HepG2 (cell line): ENCODE measurements around the gene SEMA6B. TPM values are rescaled to one million over a fixed set of nuclear protein-coding genes. Genes with fewer than 3 reads are reported as not detected.

ENCODE experiments used
- ELF4 ChIP-seq: sonication (generic); formaldehyde crosslinking; IDR thresholded peaks from 2 replicates; pipeline ENCODE4 v1.5.0; 2020; ENCODE audit warnings: missing genetic modification reagents, mild to moderate bottlenecking, moderate library complexity, borderline replicate concordance
- HHEX ChIP-seq: IDR thresholded peaks from 2 replicates; pipeline ENCODE4 v1.6.1; 2016; ENCODE audit warnings: control low read depth
- IRF2 ChIP-seq: IDR thresholded peaks from 2 replicates; pipeline ENCODE4 v1.6.1; 2018; ENCODE audit warnings: missing genetic modification reagents, missing compliant biosample characterization
- NFATC3 ChIP-seq: sonication (generic); formaldehyde crosslinking; IDR thresholded peaks from 2 replicates; pipeline ENCODE4 v1.5.1; 2020; ENCODE audit warnings: mild to moderate bottlenecking, missing genetic modification reagents
- NFKB2 ChIP-seq: sonication (generic); formaldehyde crosslinking; IDR thresholded peaks from 2 replicates; pipeline ENCODE4 v1.4.0; 2020; ENCODE audit warnings: missing genetic modification reagents, borderline replicate concordance
- RBM39 ChIP-seq: fragments of 200-400 bp; formaldehyde crosslinking; IDR thresholded peaks from one replicate; pipeline ENCODE4 v1.6.1; 2018; ENCODE audit warnings: antibody characterized with exemption, mild to moderate bottlenecking, low read depth, low read length; ENCODE audit not compliant: poor library complexity, severe bottlenecking
- RFX3 ChIP-seq: IDR thresholded peaks from 2 replicates; pipeline ENCODE4 v1.6.1; 2016; ENCODE audit warnings: missing biosample characterization, missing genetic modification reagents
- SP1 ChIP-seq, 2 experiments: fragments of 450-650 bp in 1 of 2; sonication (generic) in 1 of 2; formaldehyde crosslinking in 1 of 2; IDR thresholded peaks; 2 replicates each; pipeline versions ENCODE4 v1.4.0 to v1.6.1; 2016 to 2020; ENCODE audit warnings: missing genetic modification reagents in 1 of 2
- SRF ChIP-seq: IDR thresholded peaks from 2 replicates; pipeline ENCODE4 v1.6.1; 2011; ENCODE audit warnings: mild to moderate bottlenecking, low read depth, low read length, moderate library complexity
- THYN1 ChIP-seq: sonication (generic); formaldehyde crosslinking; IDR thresholded peaks from 2 replicates; pipeline ENCODE4 v1.8.1; 2023; ENCODE audit warnings: low read depth, mild to moderate bottlenecking, moderate library complexity, missing genetic modification reagents, borderline replicate concordance
- ZNF34 ChIP-seq: sonication (generic); formaldehyde crosslinking; IDR thresholded peaks from 2 replicates; pipeline ENCODE4 v1.4.0; 2020; ENCODE audit warnings: mild to moderate bottlenecking, missing genetic modification reagents, borderline replicate concordance
- ZNF468 ChIP-seq: sonication (generic); formaldehyde crosslinking; IDR thresholded peaks from 2 replicates; pipeline ENCODE4 v1.8.0; 2022; ENCODE audit warnings: mild to moderate bottlenecking, moderate library complexity, missing genetic modification reagents
- ZNF615 ChIP-seq: sonication (generic); formaldehyde crosslinking; IDR thresholded peaks from 2 replicates; pipeline ENCODE4 v1.5.0; 2020; ENCODE audit warnings: mild to moderate bottlenecking, missing genetic modification reagents, borderline replicate concordance
- ZNF670 ChIP-seq: sonication (generic); formaldehyde crosslinking; IDR thresholded peaks from 2 replicates; pipeline ENCODE4 v1.8.0; 2022; ENCODE audit warnings: mild to moderate bottlenecking, missing genetic modification reagents, borderline replicate concordance
- polyA plus RNA-seq, 8 experiments: library from polyadenylated mRNA; depleted of rRNA in 3 of 8; stranded (reverse) in 7 of 8; unstranded in 1 of 8; fragments of >200 nt; fragmentation: Illumina TruSeq in 4 of 8; extraction: Trizol in 4 of 8; gene quantifications; 2 replicates each; pipeline versions ENCODE4 v1.2.1 to v1.2.3, GENCODE V29; 2011 to 2016; ENCODE audit warnings: low read depth in 4 of 8, missing spikeins in 1 of 8, mixed read lengths in 1 of 8; ENCODE audit not compliant: insufficient read depth in 1 of 8
- total RNA-seq, 5 experiments: library from RNA; depleted of rRNA; stranded (reverse); fragments of >200 nt; fragmentation: Illumina TruSeq; extraction: Trizol; gene quantifications; 2 replicates each; pipeline ENCODE4 v1.2.3, GENCODE V29; 2016; ENCODE audit warnings: low read depth in 1 of 5
- TF ChIP-seq, protein P1 (sequence below): sonication (generic); formaldehyde crosslinking; IDR thresholded peaks from 2 replicates; pipeline ENCODE4 v1.4.0; 2020; ENCODE audit warnings: missing genetic modification reagents, borderline replicate concordance
- TF ChIP-seq, protein P2 (sequence below): sonication (generic); formaldehyde crosslinking; IDR thresholded peaks from 2 replicates; pipeline ENCODE4 v1.4.0; 2020; ENCODE audit warnings: missing genetic modification reagents
- TF ChIP-seq, protein P3 (sequence below): sonication (generic); formaldehyde crosslinking; IDR thresholded peaks from 2 replicates; pipeline ENCODE4 v1.5.1; 2020; ENCODE audit warnings: missing genetic modification reagents, mild to moderate bottlenecking, borderline replicate concordance
- TF ChIP-seq, protein P4 (sequence below): sonication (generic); formaldehyde crosslinking; IDR thresholded peaks from 2 replicates; pipeline ENCODE4 v1.4.0; 2020; ENCODE audit warnings: missing genetic modification reagents

SEMA6B gene
- total and polyA plus RNA-seq, 2 of the 13 experiments (the other 11 are each of a cell fraction or from before 2014, with no cell fraction given): 45.5 to 67.1 TPM

DNA sequence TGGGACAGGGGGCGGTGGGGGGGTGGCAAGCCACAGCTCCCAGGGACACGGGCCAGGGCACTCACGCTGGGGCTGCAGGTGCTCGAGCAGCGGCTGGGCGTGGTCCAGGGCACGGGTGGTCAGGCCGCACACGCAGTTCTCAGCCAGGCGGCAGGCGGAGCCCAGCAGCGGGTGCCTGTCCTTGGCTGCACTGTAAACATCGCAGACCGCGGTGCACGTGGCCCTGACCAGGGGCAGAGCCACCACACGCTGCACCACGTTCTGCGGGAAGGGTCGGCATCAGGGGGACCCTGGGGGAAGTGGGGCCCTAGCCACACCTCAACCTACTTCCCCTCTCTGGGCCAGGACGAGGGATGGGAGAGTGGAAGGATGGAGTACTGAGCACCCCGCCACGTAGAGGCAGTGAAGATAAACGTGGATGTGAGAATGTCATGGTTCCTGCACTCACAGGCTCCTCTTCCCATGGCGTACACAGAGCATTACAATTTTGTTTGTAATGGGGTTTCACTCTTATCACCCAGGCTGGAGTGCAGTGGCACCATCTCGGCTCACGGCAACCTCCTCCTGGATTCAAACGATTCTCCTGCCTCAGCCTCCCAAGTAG lies 27.8 kb downstream of the SEMA6B start (continued):
- TF ChIP-seq, protein P1, sequence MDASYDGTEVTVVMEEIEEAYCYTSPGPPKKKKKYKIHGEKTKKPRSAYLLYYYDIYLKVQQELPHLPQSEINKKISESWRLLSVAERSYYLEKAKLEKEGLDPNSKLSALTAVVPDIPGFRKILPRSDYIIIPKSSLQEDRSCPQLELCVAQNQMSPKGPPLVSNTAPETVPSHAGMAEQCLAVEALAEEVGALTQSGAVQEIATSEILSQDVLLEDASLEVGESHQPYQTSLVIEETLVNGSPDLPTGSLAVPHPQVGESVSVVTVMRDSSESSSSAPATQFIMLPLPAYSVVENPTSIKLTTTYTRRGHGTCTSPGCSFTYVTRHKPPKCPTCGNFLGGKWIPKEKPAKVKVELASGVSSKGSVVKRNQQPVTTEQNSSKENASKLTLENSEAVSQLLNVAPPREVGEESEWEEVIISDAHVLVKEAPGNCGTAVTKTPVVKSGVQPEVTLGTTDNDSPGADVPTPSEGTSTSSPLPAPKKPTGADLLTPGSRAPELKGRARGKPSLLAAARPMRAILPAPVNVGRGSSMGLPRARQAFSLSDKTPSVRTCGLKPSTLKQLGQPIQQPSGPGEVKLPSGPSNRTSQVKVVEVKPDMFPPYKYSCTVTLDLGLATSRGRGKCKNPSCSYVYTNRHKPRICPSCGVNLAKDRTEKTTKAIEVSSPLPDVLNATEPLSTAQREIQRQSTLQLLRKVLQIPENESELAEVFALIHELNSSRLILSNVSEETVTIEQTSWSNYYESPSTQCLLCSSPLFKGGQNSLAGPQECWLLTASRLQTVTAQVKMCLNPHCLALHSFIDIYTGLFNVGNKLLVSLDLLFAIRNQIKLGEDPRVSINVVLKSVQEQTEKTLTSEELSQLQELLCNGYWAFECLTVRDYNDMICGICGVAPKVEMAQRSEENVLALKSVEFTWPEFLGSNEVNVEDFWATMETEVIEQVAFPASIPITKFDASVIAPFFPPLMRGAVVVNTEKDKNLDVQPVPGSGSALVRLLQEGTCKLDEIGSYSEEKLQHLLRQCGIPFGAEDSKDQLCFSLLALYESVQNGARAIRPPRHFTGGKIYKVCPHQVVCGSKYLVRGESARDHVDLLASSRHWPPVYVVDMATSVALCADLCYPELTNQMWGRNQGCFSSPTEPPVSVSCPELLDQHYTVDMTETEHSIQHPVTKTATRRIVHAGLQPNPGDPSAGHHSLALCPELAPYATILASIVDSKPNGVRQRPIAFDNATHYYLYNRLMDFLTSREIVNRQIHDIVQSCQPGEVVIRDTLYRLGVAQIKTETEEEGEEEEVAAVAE (CRISPR knock-in tag): 0 out of 2 replicates have a peak, but pooled peaks have one; percentile 51
- TF ChIP-seq THYN1 (CRISPR knock-in tag) (no peak), RFX3 (CRISPR knock-in tag) (no peak), ZNF615 (CRISPR knock-in tag) (no peak), IRF2 (CRISPR knock-in tag) (peak; percentile 82), SP1 (IDR thresholded peaks at IDR 0.05) (no peak), SP1 (CRISPR knock-in tag; IDR thresholded peaks at IDR 0.05) (peak; percentile 43; the same call in 1 of the 2 replicates), NFATC3 (no peak), SRF (no peak), HHEX (CRISPR knock-in tag) (no peak), NFKB2 (CRISPR knock-in tag) (peak; percentile 90; the same call in 1 of the 2 replicates), ELF4 (CRISPR knock-in tag) (no peak), ZNF468 (0 out of 2 replicates have a peak, but pooled peaks have one; percentile 72), ZNF670 (CRISPR knock-in tag) (no peak), RBM39 (no peak), ZNF34 (no peak)
- TF ChIP-seq, protein P2, sequence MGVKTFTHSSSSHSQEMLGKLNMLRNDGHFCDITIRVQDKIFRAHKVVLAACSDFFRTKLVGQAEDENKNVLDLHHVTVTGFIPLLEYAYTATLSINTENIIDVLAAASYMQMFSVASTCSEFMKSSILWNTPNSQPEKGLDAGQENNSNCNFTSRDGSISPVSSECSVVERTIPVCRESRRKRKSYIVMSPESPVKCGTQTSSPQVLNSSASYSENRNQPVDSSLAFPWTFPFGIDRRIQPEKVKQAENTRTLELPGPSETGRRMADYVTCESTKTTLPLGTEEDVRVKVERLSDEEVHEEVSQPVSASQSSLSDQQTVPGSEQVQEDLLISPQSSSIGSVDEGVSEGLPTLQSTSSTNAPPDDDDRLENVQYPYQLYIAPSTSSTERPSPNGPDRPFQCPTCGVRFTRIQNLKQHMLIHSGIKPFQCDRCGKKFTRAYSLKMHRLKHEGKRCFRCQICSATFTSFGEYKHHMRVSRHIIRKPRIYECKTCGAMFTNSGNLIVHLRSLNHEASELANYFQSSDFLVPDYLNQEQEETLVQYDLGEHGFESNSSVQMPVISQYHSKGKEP (CRISPR knock-in tag): no peak
- TF ChIP-seq, protein P3, sequence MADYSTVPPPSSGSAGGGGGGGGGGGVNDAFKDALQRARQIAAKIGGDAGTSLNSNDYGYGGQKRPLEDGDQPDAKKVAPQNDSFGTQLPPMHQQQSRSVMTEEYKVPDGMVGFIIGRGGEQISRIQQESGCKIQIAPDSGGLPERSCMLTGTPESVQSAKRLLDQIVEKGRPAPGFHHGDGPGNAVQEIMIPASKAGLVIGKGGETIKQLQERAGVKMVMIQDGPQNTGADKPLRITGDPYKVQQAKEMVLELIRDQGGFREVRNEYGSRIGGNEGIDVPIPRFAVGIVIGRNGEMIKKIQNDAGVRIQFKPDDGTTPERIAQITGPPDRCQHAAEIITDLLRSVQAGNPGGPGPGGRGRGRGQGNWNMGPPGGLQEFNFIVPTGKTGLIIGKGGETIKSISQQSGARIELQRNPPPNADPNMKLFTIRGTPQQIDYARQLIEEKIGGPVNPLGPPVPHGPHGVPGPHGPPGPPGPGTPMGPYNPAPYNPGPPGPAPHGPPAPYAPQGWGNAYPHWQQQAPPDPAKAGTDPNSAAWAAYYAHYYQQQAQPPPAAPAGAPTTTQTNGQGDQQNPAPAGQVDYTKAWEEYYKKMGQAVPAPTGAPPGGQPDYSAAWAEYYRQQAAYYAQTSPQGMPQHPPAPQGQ (CRISPR knock-in tag): no peak
- TF ChIP-seq, protein P4, sequence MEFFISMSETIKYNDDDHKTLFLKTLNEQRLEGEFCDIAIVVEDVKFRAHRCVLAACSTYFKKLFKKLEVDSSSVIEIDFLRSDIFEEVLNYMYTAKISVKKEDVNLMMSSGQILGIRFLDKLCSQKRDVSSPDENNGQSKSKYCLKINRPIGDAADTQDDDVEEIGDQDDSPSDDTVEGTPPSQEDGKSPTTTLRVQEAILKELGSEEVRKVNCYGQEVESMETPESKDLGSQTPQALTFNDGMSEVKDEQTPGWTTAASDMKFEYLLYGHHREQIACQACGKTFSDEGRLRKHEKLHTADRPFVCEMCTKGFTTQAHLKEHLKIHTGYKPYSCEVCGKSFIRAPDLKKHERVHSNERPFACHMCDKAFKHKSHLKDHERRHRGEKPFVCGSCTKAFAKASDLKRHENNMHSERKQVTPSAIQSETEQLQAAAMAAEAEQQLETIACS (CRISPR knock-in tag): no peak
